ENCODE data around the gene ELL. TPM values are rescaled to one million over a fixed set of nuclear protein-coding genes. Genes with fewer than 3 reads are reported as not detected.

Gene ELL
- total RNA-seq, 1 donor = 40.4 TPM

- peaks cover 100% of the 10 kb centered on the region for H3K4me1 ChIP-seq (ENCODE audit: insufficient read depth, low read length)
- no peaks in the 10 kb centered on the region for H3K9me3 ChIP-seq (ENCODE audit: low read depth, low read length)
- no peak overlapping the region for H3K4me3 ChIP-seq (ENCODE audit: low read length)
- H3K27me3 ChIP-seq (ENCODE audit: insufficient read depth, low read length) = no peaks in the 10 kb centered on the region
Measured at GRCh38 chr19:18478545-18479311, 43.1 kb downstream of the ELL start.

GRCh38 chr19:18477974-18478373 lies 43.9 kb downstream of the ELL start:
- H3K4me1 ChIP-seq (ENCODE audit: insufficient read depth, low read length) = peaks cover 93% of the 10 kb centered on the region
- no peak overlapping the region for H3K4me3 ChIP-seq (ENCODE audit: low read length)
- H3K27me3 ChIP-seq (ENCODE audit: insufficient read depth, low read length) = no peaks in the 10 kb centered on the region
- no peaks in the 10 kb centered on the region for H3K9me3 ChIP-seq (ENCODE audit: low read depth, low read length)

- H3K27me3 ChIP-seq (ENCODE audit: insufficient read depth, low read length) = no peaks in the 10 kb centered on the region
- peaks cover 85% of the 10 kb centered on the region for H3K4me1 ChIP-seq (ENCODE audit: insufficient read depth, low read length)
- no peaks in the 10 kb centered on the region for H3K9me3 ChIP-seq (ENCODE audit: low read depth, low read length)
- H3K4me3 ChIP-seq (ENCODE audit: low read length) = no peak overlapping the region
Measured at GRCh38 chr19:18477042-18477779, 44.7 kb downstream of the ELL start.

- no peaks in the 10 kb centered on the region for H3K9me3 ChIP-seq (ENCODE audit: low read depth, low read length)
- H3K4me1 ChIP-seq (ENCODE audit: insufficient read depth, low read length) = peaks cover 79% of the 10 kb centered on the region
- H3K4me3 ChIP-seq (ENCODE audit: low read length) = no peak overlapping the region
- no peaks in the 10 kb centered on the region for H3K27me3 ChIP-seq (ENCODE audit: insufficient read depth, low read length)
Measured at GRCh38 chr19:18476507-18477041, 45.3 kb downstream of the ELL start.

- Histone ChIP-seq H3K4me3 (ENCODE audit: low read length) (no peak overlapping the region), H3K27me3 (ENCODE audit: insufficient read depth, low read length) (no peaks in the 10 kb centered on the region), H3K9me3 (ENCODE audit: low read depth, low read length) (no peaks in the 10 kb centered on the region), H3K4me1 (ENCODE audit: insufficient read depth, low read length) (peaks cover 72% of the 10 kb centered on the region)
Measured at GRCh38 chr19:18475762-18476331, 46.0 kb downstream of the ELL start.

GRCh38 chr19:18475004-18475453 lies 46.8 kb downstream of the ELL start:
- H3K27me3 ChIP-seq (ENCODE audit: insufficient read depth, low read length) = no peaks in the 10 kb centered on the region
- no peaks in the 10 kb centered on the region for H3K9me3 ChIP-seq (ENCODE audit: low read depth, low read length)
- no peak overlapping the region for H3K4me3 ChIP-seq (ENCODE audit: low read length)
- H3K4me1 ChIP-seq (ENCODE audit: insufficient read depth, low read length) = peaks cover 70% of the 10 kb centered on the region

GRCh38 chr19:18474366-18474887 lies 47.4 kb downstream of the ELL start:
- Histone ChIP-seq H3K9me3 (ENCODE audit: low read depth, low read length) (no peaks in the 10 kb centered on the region), H3K4me1 (ENCODE audit: insufficient read depth, low read length) (peaks cover 70% of the 10 kb centered on the region), H3K4me3 (ENCODE audit: low read length) (no peak overlapping the region), H3K27me3 (ENCODE audit: insufficient read depth, low read length) (no peaks in the 10 kb centered on the region)

GRCh38 chr19:18473706-18474087 lies 48.2 kb downstream of the ELL start:
- Histone ChIP-seq H3K4me1 (ENCODE audit: insufficient read depth, low read length) (peaks cover 68% of the 10 kb centered on the region), H3K4me3 (ENCODE audit: low read length) (no peak overlapping the region), H3K27me3 (ENCODE audit: insufficient read depth, low read length) (no peaks in the 10 kb centered on the region), H3K9me3 (ENCODE audit: low read depth, low read length) (no peaks in the 10 kb centered on the region)

- H3K4me1 ChIP-seq (ENCODE audit: insufficient read depth, low read length) = peaks cover 67% of the 10 kb centered on the region
- no peaks in the 10 kb centered on the region for H3K9me3 ChIP-seq (ENCODE audit: low read depth, low read length)
- no peaks in the 10 kb centered on the region for H3K27me3 ChIP-seq (ENCODE audit: insufficient read depth, low read length)
- no peak overlapping the region for H3K4me3 ChIP-seq (ENCODE audit: low read length)
Measured at GRCh38 chr19:18473003-18473705, 48.7 kb downstream of the ELL start.

- Histone ChIP-seq H3K4me1 (ENCODE audit: insufficient read depth, low read length) (peaks cover 44% of the 10 kb centered on the region), H3K4me3 (ENCODE audit: low read length) (no peak overlapping the region), H3K9me3 (ENCODE audit: low read depth, low read length) (no peaks in the 10 kb centered on the region), H3K27me3 (ENCODE audit: insufficient read depth, low read length) (no peaks in the 10 kb centered on the region)
Measured at GRCh38 chr19:18470787-18471186, 51.1 kb downstream of the ELL start.

- no peak overlapping the region for H3K4me3 ChIP-seq (ENCODE audit: low read length)
- H3K27me3 ChIP-seq (ENCODE audit: insufficient read depth, low read length) = no peaks in the 10 kb centered on the region
- H3K4me1 ChIP-seq (ENCODE audit: insufficient read depth, low read length) = peaks cover 36% of the 10 kb centered on the region
- no peaks in the 10 kb centered on the region for H3K9me3 ChIP-seq (ENCODE audit: low read depth, low read length)
Measured at GRCh38 chr19:18469069-18469846, 52.6 kb downstream of the ELL start.

GRCh38 chr19:18468517-18468916 lies 53.4 kb downstream of the ELL start:
- peaks cover 30% of the 10 kb centered on the region for H3K4me1 ChIP-seq (ENCODE audit: insufficient read depth, low read length)
- H3K9me3 ChIP-seq (ENCODE audit: low read depth, low read length) = no peaks in the 10 kb centered on the region
- H3K27me3 ChIP-seq (ENCODE audit: insufficient read depth, low read length) = no peaks in the 10 kb centered on the region
- no peak overlapping the region for H3K4me3 ChIP-seq (ENCODE audit: low read length)

- Histone ChIP-seq H3K27me3 (ENCODE audit: insufficient read depth, low read length) (no peaks in the 10 kb centered on the region), H3K4me3 (ENCODE audit: low read length) (no peak overlapping the region), H3K9me3 (ENCODE audit: low read depth, low read length) (no peaks in the 10 kb centered on the region), H3K4me1 (ENCODE audit: insufficient read depth, low read length) (peaks cover 30% of the 10 kb centered on the region)
Measured at GRCh38 chr19:18467978-18468377, 53.9 kb downstream of the ELL start.

- Histone ChIP-seq H3K27me3 (ENCODE audit: insufficient read depth, low read length) (no peaks in the 10 kb centered on the region), H3K4me3 (ENCODE audit: low read length) (no peak overlapping the region), H3K9me3 (ENCODE audit: low read depth, low read length) (no peaks in the 10 kb centered on the region), H3K4me1 (ENCODE audit: insufficient read depth, low read length) (peaks cover 30% of the 10 kb centered on the region)
Measured at GRCh38 chr19:18466354-18466753, 55.5 kb downstream of the ELL start.
